WI38 (cell line): Measurements from ENCODE around the gene DPH3.

Experiments
- H3K4me3 ChIP-seq: 2 replicates; pipeline ENCODE4 v1.5.1; 2011; ENCODE audit warnings: low read depth, mild to moderate bottlenecking, control low read depth, low read length
- TF ChIP-seq, protein P1 (sequence below): IDR thresholded peaks from 2 replicates; pipeline ENCODE4 v1.5.1; 2012; ENCODE audit warnings: low read depth, mild to moderate bottlenecking, control low read depth, low read length

The DPH3 gene

DNA sequence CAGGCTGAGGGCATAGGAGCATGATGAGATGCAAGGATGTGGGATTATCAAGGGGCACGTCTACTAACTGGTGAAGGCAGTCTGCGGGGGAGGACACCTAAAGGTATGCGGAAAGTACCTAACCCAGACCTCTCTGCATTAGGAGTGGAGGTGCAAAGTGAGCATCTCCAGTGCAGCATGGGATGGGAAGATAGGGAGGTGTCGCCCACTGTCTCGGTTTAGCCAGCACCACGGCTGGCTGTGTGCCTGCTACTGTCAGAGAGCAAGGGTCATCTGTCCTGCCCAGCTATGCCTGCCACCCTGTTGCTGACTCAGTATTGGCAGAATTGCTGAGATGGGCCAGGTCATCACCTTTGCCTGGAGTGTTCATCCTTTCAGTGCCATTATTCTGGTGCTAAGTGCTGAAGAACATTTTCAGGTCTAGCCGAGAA is 40.4 kb upstream of the DPH3 start:
- TF ChIP-seq, protein P1, sequence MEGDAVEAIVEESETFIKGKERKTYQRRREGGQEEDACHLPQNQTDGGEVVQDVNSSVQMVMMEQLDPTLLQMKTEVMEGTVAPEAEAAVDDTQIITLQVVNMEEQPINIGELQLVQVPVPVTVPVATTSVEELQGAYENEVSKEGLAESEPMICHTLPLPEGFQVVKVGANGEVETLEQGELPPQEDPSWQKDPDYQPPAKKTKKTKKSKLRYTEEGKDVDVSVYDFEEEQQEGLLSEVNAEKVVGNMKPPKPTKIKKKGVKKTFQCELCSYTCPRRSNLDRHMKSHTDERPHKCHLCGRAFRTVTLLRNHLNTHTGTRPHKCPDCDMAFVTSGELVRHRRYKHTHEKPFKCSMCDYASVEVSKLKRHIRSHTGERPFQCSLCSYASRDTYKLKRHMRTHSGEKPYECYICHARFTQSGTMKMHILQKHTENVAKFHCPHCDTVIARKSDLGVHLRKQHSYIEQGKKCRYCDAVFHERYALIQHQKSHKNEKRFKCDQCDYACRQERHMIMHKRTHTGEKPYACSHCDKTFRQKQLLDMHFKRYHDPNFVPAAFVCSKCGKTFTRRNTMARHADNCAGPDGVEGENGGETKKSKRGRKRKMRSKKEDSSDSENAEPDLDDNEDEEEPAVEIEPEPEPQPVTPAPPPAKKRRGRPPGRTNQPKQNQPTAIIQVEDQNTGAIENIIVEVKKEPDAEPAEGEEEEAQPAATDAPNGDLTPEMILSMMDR = no peak
- H3K4me3 ChIP-seq = no peak overlapping the region

DNA sequence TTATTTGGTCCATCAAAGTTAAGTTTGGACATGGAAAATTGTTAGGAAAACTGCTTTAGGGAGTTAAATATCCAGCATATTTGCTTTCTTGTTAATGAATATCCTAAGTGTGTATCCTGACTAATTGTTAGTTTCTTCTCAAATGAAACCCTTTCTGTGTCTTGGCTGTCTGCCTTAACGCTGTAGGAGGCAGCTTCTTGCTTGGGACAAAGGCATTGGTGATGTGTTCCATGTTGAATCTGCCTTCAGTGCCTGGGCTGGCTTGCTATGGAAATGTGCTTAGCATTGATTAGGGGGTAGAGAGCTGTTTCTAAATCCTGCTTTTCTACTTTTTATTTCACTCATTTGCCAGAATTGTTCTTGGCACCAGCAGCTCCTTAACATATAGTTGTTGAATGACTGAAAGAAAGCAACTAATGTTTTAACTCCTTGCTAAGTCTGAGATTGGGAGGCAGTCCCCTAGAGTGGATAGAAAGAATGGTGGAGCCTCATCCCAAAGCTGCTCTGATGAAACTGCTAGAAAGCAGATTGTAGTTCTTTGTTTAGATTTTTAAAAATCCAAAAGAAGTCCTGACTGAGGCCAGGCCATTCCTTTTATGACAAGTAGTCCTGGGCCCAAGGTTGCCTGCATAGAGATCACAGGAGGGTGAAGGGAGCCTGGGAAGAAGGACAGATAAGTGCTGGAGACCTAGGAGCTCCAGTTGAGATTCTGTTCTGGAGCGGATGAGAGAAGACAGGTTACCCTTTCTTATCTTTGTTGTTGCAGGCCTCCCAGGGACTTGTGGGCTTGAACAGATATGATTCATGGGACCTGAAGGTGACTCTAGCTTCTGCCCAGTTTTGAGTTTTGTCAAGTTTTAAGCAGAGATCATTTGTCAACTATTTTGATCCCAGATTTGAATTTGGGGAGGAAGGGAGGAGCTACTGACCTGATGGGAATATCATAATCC is 39.6 kb upstream of the DPH3 start:
- TF ChIP-seq, protein P1 = no peak
- H3K4me3 ChIP-seq = no peak overlapping the region

DNA sequence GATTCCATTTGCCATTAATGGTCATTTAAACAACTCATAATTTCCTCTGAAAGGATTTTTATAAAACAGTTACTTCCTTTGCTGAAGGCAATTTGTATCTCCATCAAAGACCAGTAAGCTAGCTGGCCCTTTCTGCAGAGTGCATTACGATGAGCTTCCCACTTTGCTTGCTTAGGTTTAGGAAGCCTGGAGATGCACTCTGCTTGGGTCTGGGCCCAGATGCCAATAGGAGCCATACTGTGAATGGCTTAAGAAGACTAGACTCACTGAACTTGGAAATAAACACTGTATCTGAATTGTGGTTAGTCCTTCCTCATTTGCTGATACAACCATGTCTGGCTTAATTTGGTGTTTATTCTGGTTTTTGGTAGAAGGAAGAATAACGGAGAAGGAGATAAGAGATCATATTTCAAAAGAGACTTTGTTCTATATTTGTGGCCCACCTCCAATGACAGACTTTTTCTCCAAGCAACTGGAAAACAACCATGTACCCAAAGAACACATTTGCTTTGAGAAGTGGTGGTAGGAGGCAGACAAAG is 38.4 kb upstream of the DPH3 start:
- H3K4me3 ChIP-seq = no peak overlapping the region
- TF ChIP-seq, protein P1 = no peak

DNA sequence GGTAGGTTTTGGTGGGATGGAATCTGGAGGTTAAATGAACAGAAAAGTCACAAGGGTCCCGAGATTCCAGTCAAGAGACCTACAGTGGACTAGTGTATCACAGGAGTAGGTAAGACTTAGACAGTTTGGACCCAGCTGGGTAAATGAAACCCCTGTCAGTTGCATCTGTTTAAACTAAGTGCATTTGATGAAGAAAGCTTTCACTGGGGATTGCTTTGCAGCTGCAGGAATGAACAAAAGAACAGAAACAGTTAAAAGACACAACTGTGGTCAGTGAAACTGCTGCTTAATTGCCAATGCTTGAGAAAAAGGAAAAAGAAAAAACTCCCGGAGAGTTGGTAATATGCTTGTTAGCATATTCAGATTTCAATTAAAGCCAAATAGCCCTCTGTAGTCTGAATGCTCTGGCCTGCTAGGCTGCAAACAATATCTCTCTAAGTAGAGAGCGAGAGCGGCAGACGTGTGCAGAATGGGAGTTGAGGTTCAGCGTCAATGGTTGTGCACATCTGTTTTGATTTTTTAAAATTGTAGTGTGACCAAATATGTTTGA is 37.4 kb upstream of the DPH3 start:
- TF ChIP-seq, protein P1 = no peak

DNA sequence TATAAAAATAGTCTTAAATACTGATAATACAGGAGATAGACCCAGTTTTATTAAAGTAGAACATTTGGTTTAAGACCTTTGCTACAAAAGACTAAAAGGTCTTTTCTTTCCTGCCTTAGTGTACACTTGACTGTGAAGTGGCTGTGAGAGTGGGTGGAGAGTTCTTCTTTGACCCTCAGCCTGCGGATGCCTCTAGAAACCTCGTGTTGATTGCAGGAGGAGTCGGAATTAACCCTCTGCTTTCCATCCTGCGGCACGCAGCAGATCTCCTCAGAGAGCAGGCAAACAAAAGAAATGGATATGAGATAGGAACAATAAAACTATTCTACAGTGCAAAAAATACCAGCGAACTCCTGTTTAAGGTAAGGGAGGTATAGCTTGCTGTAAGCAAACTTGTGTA is 36.8 kb upstream of the DPH3 start:
- TF ChIP-seq, protein P1 = no peak
- H3K4me3 ChIP-seq = no peak overlapping the region

More for the DNA sequence above, 37.4 kb upstream of the DPH3 start:
- no peak overlapping the region for H3K4me3 ChIP-seq

DNA sequence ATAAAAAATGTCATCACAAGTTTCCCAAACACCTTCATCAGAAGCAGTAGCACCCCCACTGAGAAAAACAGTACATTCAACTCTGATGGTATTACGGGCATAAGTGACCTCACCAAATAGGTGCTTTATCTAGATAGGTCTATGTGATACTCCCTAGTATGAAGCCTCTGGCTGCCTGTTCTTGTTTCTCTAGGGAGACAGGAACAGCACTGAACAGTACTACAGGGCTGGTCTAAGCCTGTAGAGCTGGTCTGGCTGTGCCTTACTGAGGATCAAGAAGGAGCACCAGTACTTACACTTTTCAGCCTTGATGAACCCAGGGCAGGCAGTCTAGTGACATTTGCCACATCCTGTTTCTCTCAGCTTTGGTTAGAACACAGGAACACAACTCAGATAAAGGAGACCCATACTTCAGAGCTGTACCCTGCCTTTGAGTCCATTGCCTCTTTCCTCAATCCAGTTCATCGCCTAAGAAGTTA is 36.2 kb upstream of the DPH3 start:
- no peak overlapping the region for H3K4me3 ChIP-seq
- TF ChIP-seq, protein P1 = no peak

DNA sequence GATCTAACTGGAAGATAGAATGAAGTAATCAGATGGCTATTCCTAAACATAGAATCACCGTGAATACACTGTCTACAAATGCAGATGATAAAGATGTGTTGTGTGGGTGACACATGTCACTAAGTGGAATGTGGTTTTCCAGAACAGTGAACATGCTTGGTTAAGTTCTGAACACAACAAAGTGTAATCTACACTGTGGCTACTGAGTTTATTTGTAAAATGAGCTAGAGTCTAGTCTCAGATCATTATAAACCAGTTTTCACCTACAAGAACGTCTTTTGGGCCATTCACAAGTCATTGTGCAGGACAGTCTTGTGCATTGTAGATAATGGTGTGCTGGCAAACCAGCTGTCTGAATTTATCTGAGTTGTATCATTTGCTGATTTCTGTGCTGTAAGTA is 35.6 kb upstream of the DPH3 start:
- H3K4me3 ChIP-seq = no peak overlapping the region
- TF ChIP-seq, protein P1 = no peak
